ENCODE data around the gene TRIM37.
A peak's percentile ranks its signal among the peaks of the same experiment; 100 is the strongest.
"Not testable (repeated sequence)": the region's sequence is repeated elsewhere in the genome, so short reads cannot be mapped to it uniquely, and the experiment has no call there.

The TRIM37 gene, protein sequence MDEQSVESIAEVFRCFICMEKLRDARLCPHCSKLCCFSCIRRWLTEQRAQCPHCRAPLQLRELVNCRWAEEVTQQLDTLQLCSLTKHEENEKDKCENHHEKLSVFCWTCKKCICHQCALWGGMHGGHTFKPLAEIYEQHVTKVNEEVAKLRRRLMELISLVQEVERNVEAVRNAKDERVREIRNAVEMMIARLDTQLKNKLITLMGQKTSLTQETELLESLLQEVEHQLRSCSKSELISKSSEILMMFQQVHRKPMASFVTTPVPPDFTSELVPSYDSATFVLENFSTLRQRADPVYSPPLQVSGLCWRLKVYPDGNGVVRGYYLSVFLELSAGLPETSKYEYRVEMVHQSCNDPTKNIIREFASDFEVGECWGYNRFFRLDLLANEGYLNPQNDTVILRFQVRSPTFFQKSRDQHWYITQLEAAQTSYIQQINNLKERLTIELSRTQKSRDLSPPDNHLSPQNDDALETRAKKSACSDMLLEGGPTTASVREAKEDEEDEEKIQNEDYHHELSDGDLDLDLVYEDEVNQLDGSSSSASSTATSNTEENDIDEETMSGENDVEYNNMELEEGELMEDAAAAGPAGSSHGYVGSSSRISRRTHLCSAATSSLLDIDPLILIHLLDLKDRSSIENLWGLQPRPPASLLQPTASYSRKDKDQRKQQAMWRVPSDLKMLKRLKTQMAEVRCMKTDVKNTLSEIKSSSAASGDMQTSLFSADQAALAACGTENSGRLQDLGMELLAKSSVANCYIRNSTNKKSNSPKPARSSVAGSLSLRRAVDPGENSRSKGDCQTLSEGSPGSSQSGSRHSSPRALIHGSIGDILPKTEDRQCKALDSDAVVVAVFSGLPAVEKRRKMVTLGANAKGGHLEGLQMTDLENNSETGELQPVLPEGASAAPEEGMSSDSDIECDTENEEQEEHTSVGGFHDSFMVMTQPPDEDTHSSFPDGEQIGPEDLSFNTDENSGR
- long read RNA-seq, donor 1, full-length matches to known transcripts = 3 of 3 reads
- long read RNA-seq, donor 1, partial matches to known transcripts = 0 of 3 reads
- long read RNA-seq, donor 1, other reads (novel, unspliced or antisense) = 0 of 3 reads
- long read RNA-seq, donor 2 = 0 reads
- long read RNA-seq, donor 3, full-length matches to known transcripts = 3 of 3 reads
- long read RNA-seq, donor 3, partial matches to known transcripts = 0 of 3 reads
- long read RNA-seq, donor 3, other reads (novel, unspliced or antisense) = 0 of 3 reads
- long read RNA-seq, donor 4, partial matches to known transcripts = 0 of 2 reads
- long read RNA-seq, donor 4, other reads (novel, unspliced or antisense) = 0 of 2 reads
- long read RNA-seq, donor 5, full-length matches to known transcripts = 2 of 2 reads
- long read RNA-seq, donor 5, partial matches to known transcripts = 0 of 2 reads
- long read RNA-seq, donor 5, other reads (novel, unspliced or antisense) = 0 of 2 reads
- long read RNA-seq, donor 6, full-length matches to known transcripts = 5 of 5 reads
- long read RNA-seq, donor 6, partial matches to known transcripts = 0 of 5 reads
- long read RNA-seq, donor 6, other reads (novel, unspliced or antisense) = 0 of 5 reads
- long read RNA-seq, donor 7 = 0 reads
- long read RNA-seq, donor 8, full-length matches to known transcripts = 3 of 3 reads
- long read RNA-seq, donor 8, partial matches to known transcripts = 0 of 3 reads
- long read RNA-seq, donor 8, other reads (novel, unspliced or antisense) = 0 of 3 reads

DNA sequence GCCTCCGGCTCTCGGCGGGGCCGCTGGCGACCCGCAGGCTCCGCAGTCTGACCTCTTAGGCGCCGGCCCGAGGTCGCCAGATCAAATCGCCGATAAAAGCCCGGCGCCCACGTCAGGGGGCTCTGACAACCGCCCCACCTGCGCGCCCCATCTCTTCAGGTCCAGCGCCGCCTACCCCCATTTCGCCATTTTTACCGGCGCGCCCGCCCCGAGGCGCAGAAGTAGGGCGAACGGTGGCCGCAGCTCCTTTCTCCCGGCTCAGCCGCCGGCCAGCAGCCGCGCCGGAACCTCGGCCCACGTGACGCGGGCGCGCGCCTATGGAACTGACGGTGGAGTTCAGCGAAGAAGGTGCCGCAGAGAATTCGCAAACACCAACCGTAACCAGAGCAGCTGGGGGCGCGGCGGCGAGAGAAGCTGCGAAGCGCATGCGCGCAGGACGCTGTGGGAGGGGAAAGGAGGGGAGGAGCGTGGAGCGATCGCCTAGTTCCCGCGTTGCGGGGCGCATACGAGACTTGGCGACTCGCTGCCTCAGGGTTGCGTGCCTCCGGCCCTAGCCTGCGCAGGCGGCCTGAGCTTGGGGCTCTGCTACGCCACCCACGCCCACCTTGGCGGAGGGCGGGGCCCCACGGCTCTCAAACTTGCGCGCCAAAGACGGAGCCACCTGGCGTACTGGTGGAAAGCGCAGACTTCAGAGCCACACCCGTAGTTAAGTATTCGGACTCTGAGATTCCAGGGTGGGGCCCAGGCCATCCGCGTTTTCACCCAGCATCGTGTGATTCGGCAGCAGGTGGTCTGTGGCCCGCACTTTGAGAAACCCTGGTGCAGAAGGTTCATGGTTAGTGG, at the start of gene TRIM37:
Gene TRIM37, minus strand, starts transcription at position 418 of the 843 bp plus-strand sequence. CDS start 419 bp downstream, outside the sequence.
- peak; percentile 96 for DNase-seq

DNA sequence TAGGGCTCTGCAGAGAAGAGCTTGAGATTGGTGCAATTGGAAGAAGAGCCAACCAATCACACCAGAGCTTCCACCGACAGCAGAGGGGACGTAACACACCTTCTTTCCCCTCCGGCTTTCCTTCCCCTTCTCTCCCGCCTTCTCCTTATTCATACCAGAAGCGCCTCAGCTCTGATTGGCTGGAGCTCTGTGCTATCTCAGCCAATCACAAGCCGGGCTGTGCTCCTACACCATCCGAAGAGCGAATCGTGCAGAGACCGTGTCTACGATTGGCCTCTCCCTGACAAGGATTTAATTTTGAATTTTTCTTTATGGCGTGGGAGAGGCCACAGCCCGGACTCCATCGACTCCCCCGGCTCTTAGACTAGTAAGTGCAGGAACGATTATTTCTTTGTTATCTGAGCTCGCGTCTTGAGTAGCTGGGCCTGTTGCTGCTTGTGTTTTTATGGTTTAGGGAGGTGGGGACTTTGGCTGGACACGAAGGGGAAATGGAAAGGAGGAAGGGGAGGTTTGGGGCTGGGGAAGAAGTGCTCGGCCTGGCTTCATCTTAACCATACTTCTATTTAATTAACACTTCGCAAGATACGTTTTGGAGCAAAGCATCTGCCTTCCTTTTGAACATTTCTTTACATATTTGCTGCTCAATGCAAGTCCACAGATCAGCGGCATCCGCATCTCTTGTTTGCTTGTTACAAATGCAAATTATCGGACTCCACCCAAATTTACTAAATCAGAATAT, 48.9 kb upstream of the TRIM37 start, which contains the start of gene PRR11:
Gene PRR11, plus strand, starts transcription at position 308 of the 739 bp plus-strand sequence. CDS start 14,007 bp downstream, outside the sequence.
- no peak for DNase-seq

DNA sequence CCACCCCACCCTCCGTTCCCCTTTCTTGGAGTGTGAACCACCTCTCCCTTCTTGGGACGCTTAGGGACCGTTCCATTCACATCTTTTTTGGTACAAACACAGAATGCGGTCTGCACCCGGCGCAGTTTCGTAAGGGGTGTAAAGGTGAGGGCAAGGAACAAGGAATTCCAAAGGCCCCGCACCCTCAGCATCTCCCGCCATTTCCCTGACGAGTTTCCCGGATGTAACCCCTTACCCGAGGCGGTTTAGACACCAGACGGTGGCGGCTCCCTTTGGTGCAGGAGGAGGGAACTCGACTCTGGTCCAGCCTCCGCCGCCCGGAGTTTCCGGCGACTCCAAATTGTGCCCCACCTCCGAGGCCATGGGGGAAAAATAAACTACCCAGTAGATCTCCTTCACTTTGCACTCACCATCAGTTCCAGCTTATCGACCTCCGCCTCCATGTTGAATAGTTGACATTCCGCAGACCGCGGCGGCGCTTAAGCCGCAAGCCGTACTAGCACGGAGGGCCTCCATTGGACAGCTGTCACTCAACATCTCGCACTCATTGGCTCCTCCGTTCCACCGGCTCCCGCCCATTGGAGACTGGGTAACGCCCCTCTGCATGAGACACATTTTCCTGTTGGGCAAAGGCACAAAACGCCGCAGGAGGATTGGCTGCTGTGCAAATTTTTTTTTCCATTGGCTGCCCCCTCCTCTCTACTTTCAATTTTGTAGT, 48.2 kb upstream of the TRIM37 start, which contains the start of gene SKA2:
Gene SKA2, minus strand, starts transcription at position 466 of the 718 bp plus-strand sequence. Its CDS starts 23 bp downstream, at position 443.
- DNase-seq = peak; percentile 98

DNA sequence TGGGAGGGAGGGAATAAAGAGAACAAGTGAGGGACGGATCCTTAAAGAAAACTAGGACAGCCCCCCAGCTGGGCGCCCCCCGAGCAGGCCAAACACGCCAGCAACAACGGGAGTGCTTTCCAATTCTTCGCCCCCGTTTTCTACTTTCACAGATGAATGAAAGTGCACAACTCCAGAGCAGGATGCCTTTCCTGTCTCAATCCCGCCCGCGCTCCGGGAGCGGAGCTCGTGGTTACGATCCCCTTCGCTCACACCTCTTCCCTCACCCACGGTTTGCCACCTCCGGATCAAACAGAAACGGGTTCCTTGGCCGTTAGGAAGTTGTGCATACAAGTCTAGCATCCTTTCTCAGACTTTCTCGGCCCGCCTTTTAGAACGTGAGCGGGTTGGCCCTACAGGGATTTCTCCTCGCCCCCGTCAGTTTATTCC, 47.6 kb upstream of the TRIM37 start:
- peak; percentile 85 for DNase-seq

DNA sequence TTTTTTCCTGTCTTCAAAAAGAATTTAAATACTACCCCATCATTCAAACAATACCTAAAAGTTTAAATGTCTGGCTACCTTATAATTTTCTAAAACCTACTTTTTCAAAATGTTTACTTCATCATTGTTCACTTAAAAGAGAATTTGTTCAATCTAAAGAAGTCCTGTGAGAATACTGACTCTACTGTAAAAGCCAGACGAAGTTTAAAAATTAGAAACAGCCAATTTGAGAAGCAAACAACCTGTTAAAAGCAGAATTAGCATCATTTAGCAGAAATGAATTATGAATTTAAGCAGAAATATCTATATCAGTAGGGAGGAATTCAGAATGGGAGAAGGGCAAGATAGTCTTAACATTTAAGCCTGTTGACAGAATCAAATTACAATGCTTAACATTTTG, 46.2 kb upstream of the TRIM37 start:
- no peak for DNase-seq

DNA sequence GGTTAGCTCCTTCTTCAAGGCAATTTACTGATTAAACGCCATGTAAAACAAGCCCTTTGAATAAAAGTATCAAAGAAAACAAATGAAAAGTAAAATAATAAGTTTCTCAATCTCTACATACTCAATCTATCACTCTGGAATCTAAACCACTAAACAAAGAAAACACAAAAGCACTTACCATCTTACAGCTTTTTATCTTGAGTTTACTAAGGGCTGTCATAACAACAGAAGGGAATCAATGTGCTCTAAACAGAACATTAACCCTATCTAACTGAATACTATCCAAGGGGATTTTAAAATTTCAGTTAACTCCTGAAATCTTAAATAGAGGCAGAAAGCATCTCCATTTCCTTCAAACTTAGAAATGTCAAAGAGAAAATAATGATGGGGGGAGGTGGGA, 44.9 kb upstream of the TRIM37 start:
- DNase-seq = no peak

DNA sequence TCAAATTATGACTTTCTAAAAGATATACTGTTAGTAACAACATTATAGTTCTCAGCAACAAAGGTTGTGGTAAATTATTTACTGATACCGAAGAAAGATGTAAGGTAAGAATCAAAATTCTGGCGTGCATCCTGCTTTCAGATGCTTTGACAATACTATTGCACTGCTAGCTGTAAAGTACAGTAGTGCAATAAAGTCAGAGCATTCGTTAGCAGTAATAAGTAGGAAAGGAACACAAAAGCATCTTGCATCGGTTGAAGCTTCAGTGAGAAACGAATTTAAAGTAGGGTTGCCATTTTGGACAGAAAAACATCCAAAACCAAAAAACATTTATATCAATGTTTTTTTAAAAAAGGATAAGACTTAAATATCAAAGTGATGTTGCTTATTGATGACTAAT, 44.3 kb upstream of the TRIM37 start:
- no peak for DNase-seq

DNA sequence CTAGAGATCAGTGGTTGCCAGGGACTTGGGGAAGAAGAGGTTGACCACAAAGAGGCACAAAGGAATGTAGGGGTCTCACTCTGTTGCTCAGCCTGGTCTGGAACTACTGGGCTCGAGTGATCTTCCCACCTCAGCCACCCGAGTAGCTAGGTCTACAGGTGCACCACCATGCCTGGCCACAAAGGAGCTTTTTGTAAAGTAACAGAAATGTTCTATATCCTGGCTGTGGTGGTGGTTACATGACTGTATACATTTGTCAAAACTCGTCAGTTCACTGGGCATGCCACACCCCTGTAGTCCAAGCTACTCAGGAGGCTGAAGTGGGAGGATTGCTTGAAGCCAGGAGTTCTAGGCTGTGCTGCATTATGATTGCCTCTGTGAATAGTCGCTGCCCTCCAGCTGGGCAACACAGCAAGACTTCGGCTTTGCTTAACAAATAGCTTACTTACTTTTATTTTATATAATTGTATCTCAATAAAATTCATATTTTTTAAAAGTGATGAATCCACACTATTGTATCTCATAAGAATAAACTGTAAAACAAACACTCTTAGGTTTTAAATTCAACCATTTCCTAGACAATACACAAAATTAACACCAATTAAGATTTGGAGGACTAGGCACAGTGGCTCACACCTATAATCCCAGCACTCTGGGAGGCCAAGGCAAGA, 43.3 kb upstream of the TRIM37 start:
- no peak for DNase-seq

DNA sequence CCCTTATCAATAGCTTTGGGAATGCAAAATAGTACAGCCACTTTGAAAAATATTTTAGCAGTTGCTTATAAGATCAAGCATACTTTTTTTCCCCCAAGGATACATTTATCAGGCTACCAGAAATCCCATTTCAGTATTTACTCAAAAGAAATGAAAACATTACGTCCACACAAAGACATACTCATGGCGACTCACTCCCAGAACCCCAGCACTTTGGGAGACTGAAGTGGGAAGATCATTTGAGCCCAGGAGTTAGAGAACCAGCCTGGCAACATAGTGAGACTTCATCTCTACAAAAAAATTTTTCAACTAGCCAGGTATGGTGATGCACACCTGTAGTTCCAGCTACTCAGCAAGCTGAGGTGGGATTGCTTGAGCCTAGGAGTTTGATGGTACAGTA, 42.4 kb upstream of the TRIM37 start:
- DNase-seq = no peak

DNA sequence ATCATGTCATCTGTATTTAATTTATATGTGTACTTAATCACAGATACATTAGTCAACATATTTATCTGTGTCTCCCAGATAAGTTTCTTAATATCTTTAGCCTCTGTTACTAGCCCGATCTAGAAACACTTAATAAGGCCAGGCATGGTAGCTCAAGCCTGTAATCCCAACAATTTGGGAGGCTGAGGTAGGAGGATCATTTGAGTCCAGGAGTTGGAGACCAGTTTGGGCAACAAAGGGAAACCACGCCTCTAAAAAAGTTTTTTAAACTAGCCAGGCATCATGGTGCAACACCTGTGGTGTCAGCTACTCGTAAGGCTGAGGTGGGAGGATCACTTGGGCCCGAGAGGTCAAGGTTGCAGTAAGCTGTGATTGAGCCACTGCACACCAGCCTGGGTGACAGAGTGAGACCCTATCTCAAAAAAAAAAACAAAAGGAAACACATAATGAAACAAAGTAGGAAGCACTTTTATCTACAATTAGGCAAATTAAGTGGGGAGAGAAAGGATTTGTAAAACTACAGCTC, 39.0 kb upstream of the TRIM37 start:
- no peak for DNase-seq

DNA sequence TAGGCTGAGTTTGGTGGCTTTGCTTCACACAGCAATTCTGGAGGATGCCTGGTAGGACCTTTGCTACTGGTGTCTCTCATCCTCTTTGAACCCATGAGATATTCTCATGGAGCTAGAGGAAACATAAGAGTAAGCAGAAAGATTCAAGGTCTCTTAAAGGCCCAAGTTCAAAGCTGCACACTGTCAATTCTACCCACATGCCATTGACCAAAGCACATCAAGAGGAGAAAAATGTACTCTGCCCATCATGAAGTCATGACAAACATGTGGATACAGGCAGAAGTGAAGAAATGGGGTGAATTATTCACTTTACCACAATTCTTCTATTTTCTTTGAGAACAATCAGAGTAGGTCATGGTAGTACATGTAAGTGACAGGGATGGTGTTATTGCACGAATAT, 35.2 kb upstream of the TRIM37 start:
- DNase-seq = no peak

DNA sequence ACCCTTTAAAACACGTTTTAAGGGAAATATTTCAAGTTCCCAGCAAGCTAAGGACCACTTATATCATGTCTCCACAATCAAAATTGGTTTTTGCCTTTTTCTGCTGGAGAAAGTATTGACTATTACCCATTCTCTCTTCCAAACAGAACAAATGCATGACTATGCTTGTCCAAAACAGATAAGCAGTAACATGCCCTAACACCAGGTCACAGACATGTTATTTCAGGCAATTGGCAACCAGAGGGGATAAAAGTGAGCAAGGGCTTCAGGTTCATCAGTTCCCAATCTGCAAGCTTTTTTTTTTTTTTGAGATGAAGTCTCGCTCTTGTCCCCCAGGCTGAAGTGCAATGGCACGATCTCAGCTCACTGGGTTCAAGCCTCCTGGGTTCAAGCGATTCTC, 33.3 kb upstream of the TRIM37 start:
- no peak for DNase-seq

DNA sequence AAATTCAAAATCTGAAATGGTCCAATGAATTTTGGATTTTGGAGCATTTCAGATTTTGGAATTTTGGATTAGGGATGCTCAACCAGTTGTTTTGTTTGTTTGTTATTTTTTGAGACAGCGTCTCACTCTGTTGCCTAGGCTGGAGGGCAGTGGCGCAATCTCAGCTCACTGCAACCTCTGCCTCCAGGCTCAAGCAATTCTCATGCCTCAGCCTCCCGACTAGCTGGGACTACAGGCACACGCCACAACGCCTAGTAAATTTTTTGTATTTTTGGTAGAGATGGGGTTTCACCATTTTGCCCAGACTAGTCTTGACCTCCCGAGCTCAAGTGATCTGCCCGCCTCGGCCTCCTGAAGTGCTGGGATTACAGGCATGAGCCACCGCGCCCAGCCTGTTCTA, 31.7 kb upstream of the TRIM37 start:
- DNase-seq = not testable (repeated sequence)

DNA sequence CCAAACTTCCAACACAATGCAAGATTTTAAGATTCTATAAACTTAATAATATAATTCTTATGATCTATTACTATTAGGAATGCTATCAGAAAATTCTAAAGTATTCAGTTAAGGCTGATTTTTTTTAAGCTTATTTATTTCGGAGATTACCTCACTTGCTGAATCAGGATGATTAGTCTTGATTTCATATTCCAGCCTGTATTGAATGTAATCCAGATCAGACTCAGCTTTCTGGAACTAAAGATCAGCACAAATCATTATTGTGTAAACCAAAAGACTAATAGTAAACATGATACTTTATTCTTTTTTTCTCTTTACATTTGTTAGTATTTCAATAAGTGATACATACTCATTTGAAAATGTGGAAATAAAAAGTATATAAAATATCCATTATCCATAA, 24.5 kb upstream of the TRIM37 start:
- DNase-seq = no peak

DNA sequence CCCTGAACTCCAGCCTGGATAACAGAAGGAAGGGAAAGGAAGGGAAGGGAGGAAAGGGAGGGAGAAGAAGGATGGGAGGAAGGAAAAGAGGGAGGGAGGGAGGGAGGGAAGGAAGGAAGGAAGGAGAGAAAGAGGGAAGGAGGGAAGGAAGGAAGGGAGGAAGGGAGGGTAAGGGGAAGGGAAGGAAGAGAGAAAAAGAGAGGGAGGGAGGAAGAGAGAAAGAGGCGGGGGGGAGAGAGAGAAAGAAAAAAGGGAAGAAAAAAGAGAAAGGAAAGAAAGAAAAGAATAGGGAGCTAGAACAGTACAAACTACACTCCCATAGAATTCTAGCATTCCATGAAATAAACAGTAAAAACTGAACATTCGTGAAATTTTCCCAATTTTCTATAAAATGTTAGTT, 23.1 kb upstream of the TRIM37 start:
- no peak for DNase-seq

DNA sequence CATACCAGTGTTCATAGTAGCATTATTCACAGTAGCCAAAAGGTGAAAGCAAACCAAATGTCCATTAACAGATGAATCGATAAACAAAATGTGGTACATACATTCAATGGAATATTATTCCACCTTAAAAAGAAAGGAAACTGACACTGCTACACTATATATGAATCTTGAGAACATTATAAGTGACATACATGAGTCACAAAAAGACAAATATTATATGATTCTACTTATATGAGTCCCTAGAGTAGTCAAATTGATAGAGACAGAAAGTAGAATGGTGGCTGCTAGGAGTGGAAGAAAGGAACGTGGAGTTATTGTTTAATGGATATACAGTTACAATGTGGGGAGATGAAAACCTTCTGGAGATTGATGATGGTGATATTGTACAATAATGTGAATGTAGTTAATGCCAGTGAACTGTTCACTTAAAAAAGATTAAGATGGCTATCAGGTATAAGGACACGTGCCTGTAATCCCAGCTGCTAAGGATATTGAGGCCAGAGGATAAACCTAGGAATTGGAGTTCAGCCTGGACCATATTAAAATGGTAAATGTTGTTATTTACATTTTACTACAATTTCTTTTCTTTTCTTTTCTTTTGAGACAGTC, 20.2 kb upstream of the TRIM37 start:
- no peak for DNase-seq

DNA sequence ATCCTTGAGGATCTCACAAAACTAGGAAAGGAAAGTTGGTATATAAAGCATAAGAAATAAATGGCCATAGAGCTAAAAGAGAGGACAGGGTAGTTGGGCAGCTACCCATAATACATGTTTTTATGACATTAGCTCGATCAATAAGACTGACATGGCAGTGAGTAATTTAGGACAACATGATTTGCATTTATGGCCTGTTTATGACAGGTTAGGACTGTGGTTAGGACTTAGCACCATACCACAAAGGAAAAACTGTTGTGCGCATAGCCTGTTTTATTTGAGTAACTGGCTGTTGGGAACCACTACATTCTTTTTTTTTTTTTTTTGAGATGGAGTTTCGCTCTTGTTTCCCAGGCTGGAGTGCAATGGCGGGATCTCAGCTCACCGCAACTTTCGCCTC, 18.0 kb upstream of the TRIM37 start:
- DNase-seq = no peak
